Measurements from ENCODE around the gene MMADHC.
A peak's percentile ranks its signal among the peaks of the same experiment; 100 is the strongest.

- TF ChIP-seq POLR2AphosphoS5 (IDR thresholded peaks at IDR 0.05) (no peak), CTCF (IDR thresholded peaks at IDR 0.05) (peak; percentile 88 to 94 (median 92)), POLR2A (IDR thresholded peaks at IDR 0.05) (no peak)
Measured at GRCh38 chr2:149561309-149561926, 26.2 kb downstream of the MMADHC start.

All from transverse colon (tissue), 4 donors.